HG03103 (cell line): ENCODE results near the gene SNRPF.
A peak's percentile ranks its signal among the peaks of the same experiment; 100 is the strongest.
"Not testable (repeated sequence)": the region's sequence is repeated elsewhere in the genome, so short reads cannot be mapped to it uniquely, and the experiment has no call there.

Experiments
- ATAC-seq: cut with Tn5 transposase; IDR thresholded peaks from one replicate; pipeline ENCODE4 v1.9.1; 2021; ENCODE audit warnings: low read depth; ENCODE audit not compliant: unreplicated experiment

SNRPF gene

DNA sequence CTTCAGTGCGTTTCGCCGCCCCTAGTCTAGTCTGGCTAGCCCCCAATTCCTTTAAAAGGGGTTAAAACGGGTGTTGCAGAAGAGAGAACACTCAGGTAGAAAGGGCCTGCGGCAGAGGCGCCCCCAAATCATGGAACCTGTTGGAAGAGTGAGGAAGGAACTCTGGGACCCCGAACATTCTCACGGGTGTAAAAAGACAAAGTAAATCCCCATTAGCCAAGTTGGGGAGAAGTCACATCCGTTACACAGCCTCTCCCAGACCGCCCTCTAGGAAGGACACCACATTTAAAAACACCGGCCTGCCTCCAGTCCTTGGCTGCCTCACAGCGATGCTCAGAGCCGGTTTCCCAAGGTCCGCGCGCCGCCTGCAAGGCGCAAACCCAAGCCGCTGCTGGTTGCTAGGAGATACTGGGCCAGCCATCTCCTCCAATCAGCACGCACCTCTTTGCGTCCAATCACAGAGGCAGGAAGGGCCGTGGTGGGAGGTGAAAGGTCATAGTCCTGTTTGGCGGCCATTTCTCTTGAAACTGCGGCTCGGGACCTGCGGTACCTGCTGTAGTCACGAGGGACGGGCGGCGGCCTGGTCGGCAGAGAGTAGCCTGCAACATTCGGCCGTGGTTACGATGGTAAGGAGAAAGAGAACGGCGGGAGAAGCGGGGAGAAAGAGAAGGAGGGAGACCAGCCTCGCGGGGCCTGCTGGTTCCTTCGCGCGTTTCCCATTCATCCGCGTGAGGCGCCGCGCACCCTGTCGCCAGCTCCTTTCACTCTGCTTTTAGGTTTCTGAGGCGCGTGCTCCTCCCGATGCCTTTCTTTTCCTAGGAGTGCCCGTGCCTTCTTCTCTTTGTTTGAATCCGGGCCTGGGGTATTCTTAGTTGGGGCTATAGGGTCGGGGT lies at the start of gene SNRPF:
TSS of gene SNRPF (plus strand) at position 502 of the 893 bp plus-strand sequence. CDS start at position 624, 122 bp downstream.
- ATAC-seq: peak; percentile 99

DNA sequence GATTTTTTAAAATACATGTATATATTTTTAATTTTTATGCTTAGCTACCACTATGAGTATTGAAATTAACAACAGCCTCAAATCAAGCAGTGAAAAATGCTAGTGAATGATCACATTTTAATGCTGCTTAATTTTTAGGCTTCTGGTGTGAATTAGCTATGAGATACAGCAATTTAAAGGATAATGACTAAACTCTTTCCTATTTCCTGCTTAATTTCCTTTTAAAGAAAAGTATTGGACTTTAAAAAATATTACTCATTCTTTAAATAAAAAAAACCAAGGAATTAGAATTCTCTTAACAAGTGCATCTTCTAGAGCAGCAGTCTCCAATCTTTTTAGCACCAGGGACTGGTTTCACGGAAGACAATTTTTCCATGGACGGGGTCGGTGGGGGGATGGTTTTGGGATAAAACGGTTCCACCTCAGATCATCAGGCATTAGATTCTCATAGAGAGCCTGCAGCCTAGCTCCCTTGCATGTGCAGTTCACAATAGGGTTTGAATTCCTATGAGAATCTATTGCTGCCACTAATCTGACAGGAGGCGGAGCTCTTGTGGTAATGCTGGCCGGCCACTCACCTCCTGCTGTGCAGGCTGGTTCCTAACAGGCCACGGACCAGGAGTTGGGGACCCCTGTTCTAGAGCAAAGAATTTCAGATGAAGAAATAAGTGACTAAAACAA lies 49.6 kb upstream of the SNRPF start:
- ATAC-seq: no peak

DNA sequence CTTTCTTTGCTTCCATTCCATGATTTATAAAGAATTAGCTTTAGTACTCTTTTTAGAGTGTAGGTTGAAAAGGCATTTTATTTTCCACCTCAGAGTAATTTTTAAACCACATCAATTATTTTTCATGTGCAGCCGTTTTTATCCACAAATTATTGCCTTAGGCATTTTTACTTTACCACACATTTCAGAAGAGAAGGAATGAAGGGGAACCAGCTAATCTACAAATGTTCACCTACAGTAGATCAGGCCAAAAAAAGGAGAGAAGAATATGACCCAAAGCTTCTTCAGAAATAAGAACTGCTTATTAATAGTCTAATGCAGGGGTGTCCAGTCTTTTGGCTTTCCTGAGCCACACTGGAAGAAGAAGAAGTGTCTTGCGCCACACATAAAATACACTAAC lies 48.3 kb upstream of the SNRPF start:
- no peak for ATAC-seq

DNA sequence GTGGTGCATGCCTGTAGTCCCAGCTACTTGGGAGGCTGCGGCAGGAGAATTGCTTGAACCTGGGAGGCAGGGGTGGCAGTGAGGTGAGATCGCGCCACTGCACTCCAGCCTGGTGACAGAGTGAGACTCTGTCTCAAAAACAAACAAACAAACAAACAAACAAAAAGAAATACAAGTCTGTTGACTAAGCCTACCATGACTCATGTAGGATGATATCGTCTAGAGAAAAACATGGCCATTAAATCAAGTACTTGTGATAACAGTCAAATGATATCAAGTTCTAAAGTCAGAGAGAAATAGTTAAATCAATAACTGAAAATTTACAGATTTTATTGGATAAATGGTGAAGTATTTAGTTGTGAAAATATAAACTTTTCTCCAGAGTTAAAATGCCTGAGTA lies 46.6 kb upstream of the SNRPF start:
- ATAC-seq: not testable (repeated sequence)

DNA sequence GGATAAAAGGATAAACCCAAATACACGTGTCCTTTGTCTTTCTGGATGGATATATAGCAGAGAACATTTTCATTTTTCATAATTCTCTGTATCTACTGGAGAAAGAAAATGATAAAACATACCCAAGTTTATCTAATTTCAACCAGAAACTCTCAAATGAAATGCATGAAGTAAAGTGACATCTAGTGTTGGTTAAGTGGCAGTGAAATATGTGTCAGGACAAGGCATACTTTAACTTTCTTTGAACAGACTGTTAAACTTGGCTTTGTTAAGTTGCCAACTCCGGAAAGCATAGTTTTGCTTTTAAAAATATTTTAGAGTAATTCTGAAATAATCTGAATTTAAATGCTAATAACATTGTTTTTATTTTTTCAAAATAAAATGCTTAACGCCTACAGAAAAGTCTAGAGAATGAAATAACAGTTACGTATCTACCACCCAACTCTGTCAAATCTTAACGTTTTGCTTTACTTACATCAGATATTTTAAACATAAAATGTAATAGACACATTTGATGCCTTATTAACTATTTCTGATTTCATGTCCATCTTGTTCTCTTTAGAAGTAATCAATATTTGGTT lies 43.0 kb upstream of the SNRPF start:
- no peak for ATAC-seq

DNA sequence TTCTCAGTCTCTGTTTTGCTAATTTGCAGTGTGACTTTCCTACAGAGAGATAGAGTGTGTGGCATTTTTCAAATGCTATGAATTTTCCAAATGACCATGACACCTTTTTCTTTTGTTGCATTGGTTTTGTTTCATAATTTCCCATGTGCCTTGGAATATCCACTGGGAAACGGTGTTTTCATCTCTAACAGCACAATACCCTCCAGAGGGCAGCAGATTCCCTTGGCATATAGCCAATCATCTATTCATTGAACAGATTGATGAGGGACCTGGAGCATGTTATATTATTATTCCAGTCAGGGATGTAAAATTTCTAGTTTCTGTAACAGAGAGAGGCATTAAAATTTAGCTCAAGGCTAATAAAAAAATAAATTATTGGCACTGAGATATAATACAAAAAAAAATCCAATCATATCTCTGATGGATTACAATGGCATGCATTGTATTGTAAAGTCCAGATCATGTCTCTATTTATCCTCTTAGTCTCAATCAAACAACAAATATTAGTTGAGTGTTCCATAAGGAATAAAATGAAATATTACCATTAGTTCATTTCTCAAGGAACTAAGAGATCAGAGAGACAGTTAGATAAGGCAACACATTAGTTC lies 38.6 kb upstream of the SNRPF start:
- no peak for ATAC-seq

DNA sequence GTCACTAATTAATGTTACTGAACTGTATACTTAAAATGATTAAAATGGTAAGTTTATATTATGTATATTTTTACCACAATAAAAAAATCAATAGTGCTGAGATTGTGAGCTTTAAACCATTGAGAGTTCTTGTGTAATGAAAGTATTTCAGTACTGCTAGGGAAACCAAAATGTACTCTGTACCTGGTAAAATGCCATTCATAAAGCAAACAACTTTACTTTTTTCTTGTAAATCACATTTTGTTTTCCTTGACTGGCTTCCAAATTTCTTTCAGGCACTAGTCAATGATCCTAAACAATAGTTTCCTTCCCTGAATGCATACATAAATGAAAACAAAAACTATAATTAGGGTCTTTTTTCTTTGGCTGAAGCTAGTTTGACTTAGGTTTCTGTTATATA lies 29.4 kb upstream of the SNRPF start:
- ATAC-seq: no peak

DNA sequence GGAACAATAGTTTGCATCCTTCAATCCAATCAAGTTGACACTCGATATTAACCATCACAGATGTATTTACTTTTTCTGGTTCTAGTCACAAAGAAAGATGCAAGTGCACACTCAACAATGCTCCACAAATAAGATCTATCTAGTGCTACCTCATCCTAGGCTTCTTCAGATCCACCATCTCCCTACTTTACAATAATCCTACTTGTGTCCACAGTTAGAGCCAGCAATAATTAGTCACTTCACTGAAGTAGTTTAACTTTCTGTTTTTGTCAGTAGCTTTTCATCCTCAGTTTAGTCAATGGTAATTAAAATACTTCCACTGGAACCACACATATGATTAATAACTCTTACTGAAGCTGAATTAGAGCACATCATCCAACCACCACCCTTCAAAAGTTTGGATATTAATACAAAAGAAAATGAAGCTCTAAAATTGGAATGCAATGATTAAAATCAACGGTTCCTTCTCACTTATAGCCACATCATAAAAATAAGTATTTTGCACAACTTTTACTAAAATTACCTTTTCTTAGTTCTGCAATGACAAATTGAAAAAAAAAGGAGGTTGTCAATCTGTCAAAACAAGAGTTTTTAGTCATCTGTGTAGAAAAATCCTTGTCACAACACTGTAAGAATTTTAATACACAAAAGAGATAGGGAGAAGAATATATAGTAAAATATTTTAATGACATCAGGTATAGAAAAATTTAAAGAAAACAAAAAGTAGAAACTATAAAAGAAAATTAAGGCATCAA lies 28.2 kb upstream of the SNRPF start:
- no peak for ATAC-seq

DNA sequence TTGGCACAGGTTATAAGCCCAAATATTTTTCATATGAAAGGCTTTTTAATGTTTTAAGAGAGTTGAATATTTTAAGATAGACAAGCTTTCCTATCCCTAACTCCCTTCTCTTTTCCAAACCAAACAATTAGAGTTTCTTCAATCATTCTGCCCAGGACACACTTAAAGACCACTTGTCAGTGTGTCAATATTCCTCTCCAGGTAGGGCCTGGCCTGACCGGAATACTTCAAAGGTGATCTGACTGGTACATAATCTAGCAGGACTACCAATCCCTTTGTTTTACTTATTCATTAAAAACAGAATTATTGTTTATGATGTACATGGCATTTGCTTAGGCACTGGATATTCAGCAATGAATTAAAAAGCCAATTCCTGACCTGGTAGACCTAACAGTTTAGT lies 24.2 kb upstream of the SNRPF start:
- no peak for ATAC-seq

DNA sequence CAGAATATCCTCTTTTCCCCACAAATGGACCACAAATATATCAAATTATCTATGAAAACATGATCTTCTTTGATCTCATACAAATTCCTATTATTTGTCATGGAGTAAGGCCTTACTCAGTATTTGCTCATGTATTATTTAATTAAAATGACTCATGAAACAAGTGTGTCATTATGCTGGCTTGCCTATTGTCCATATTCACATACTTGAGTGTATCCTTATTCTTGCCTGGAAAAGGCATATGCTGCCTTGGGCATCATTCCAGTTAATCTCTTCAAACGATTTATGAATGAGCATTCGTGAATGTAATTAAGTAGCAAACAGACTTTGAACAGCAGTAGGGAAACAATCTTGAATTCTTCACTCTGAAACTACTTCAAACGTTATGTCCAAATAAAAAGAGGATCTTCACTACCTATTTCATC lies 22.6 kb upstream of the SNRPF start:
- ATAC-seq: no peak

DNA sequence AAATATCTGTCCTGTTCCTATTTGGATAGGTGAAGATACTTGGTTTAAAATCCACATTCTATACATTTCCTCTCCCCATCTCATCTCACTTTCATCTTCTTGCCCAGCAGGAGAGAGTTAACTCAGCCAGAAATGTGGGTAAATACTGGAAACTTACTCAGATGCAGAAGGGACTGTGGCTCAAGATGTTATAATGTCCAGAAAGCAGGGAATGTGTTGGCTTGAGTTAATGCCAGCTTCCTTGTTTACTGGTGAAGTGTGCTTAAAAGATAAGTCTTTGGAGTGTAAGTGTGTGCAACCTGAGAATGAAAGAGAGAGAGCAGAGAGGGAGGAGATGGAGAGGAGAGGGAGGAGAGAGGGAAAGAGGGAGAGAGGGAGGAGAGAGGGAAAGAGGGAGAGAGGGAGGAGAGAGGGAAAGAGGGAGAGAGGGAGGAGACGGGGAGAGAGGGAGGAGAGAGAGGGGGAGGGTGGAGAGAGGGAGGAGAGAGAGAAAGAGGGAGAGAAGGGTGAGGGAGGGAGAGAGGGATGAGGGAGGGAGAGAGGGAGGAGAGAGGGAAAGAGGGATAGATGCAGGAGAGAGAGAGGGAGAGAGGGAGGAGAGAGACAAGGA lies 22.0 kb upstream of the SNRPF start:
- ATAC-seq: no peak

DNA sequence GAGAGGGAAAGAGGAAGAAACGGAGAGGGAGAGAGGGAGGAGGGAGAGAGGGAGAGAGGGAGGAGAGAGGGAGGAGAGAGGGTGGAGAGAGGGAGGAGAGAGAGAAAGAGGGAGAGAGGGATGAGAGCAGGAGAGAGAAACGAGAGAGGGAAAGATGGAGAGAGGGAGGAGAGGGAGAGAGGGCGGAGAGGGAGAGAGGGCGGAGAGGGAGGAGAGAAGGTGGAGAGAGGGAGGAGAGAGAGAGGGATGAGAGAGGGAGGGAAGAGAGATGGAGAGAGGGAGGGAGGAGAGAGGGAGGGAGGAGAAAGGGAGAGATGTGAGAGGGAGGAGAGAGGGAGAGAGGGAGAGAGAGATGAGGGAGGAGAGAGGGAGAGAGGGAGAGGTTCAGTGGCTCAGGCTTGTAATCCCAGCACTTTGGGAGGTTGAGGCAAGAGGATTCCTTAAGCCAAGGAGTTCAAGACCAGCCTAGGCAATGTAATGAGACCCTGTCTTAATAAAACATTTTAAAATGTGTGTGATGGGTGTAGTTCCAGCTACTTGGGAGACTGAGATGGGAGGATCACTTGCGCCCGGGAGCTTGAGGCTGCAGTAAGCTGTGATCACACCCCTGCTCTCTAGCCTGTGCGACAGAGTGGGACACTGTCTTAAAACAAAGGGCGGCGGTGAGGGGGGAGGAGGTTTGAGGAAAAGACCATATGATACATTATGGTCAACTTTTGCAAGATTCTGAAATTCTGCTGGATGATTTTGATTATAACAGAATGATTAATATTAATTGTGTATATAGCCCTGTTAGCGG lies 21.3 kb upstream of the SNRPF start:
- ATAC-seq: no peak

DNA sequence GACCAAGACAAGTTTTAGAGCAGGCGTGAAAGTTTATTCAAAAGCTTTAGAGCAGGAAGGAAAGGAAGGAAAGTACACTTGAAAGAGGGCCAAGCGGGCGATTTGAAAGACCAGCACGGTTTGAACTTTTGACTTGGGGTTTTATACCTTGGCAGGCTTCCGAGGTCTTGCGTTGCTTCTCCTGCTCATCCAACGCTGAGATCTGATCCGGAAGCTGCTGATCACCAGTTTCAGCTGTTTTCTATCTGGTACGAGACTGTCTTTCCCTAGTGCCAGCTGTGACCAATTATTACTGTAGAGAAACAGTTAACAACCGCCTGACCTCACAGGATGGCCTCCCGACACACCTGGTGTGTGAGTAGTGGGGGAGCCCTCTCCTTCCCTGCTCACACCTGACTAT lies 20.6 kb upstream of the SNRPF start:
- no peak for ATAC-seq

DNA sequence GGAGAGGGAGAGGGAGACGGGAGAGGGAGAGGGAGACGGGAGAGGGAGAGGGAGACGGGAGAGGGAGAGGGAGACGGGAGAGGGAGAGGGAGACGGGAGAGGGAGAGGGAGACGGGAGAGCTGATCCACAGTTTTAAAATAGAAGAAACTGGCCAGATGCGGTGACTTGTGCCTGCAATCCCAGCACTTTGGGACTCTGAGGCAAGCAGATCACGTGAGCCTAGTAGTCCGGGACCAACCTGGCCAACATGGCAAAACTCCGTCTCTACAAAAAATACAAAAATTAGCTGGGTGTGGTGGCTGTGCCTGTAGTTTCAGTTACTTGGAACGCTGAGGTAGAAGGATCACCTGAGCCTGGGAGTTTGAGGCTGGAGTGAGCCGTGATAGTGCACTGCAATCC lies 16.3 kb upstream of the SNRPF start:
- not testable (repeated sequence) for ATAC-seq

DNA sequence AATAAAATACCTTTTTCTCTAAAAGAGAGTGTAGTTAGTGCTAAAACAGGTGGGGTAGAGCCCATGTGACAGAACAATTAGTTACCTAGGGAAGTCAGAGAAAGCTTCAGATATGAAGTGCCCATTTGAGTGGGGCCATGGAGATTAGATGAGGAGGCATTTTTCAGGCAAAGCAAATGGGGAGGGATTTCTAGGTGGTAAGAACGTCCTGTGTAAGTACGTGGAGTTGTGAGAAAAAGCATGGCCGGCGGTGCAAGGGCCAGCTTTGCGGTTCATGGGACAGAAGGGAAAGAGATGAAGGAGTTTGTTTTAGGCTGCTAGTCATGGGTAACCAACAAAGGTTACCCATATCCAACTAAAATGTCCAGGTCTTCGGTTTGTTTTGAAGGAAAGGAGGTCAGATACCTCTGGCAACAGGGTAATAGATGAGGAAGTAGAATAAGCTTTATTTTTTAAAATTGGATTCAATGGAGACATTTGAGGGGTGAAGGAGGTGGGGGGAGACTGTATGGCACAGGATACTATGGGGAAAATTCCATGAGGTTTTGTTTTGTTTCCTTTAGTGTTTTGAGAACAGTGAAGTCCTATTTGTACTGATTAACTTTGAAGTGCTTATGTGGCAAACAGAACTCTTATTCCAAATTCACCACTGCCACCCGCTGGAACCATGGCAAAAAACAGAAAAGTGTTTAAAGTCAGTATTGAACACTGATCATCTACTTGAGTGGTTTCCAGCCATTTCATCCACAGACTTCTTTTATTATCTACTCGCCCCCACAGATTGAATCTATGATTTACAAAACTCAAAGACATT lies 10.0 kb upstream of the SNRPF start:
- ATAC-seq: no peak

DNA sequence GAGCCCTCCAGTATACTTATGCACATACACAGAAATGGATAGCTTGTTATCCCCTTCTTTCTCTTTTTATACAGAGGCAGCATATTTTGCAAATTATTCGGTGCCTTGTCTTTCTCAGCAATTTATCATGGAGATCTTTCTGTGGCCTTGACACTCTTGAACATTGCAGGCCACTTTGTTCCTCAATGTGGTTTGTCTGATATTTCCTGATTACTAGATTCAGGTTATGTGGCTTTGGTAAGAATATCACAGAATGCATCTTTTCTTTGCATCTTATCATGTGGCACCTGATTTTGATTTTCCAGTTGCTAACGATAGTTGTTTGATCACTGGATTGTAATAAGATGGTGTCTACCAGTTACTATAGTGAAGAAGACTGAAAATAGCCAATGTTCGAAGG lies 7.1 kb upstream of the SNRPF start:
- no peak for ATAC-seq

DNA sequence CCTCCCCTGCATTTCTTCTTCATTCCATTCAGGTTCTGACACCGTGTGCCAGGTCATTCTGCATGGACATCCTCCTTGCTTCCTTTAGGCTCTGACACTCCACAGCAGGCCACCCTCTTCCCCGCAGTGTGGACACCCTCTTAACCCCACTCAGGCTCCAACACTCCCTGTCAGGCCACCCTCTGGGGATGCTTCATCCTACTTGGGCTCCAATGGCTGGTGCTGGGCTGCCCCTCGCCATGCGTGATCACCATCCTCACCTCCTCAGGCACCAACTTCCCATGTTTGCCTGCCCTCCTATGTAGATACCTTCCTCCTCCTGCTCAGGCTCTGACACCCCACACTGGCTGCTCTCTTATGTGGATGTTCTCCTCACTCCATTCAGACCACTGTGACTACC lies 6.6 kb upstream of the SNRPF start:
- no peak for ATAC-seq

DNA sequence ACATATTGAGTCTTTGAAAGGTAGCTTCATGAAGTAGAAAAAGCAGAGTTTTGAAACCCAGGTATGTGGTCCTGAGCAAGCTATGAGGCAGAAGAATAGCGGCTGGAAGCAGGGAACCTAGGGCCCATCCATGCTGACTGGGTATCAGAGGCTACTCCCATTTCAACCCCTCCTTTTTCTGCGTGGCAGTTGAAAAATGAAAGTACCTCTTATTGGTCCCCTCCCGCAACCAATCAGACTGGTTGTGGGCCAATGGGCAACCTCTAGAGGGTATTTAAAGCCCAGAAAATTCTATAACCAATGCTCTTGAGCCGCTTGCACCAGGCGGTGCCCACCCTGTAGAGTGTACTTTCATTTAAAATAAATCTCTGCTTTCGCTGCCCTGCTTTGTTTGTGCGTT lies 1.6 kb upstream of the SNRPF start:
- no peak for ATAC-seq
